Trophoblast cell (in vitro differentiated cells and primary cell): ENCODE measurements around the gene PDE10A.
A peak's percentile ranks its signal among the peaks of the same experiment; 100 is the strongest.
"Not testable (repeated sequence)": the region's sequence is repeated elsewhere in the genome, so short reads cannot be mapped to it uniquely, and the experiment has no call there.

Experiments
- DNase-seq, 2 donors: peaks; one replicate each; pipeline ENCODE4 v3.0.0-alpha.2; 2016
- H2AFZ ChIP-seq: 2 replicates; pipeline ENCODE4 v1.6.1; 2013; ENCODE audit warnings: low read length, moderate library complexity, mild to moderate bottlenecking; ENCODE audit not compliant: insufficient read depth, poor library complexity
- H2AK5ac ChIP-seq: 2 replicates; pipeline ENCODE4 v1.6.1; 2013; ENCODE audit warnings: mild to moderate bottlenecking, low read length
- H2BK120ac ChIP-seq: 2 replicates; pipeline ENCODE4 v1.6.1; 2013; ENCODE audit warnings: low read length, mild to moderate bottlenecking, moderate library complexity; ENCODE audit not compliant: insufficient read depth, poor library complexity
- H2BK12ac ChIP-seq: 2 replicates; pipeline ENCODE4 v1.6.1; 2013; ENCODE audit warnings: mild to moderate bottlenecking, low read length, moderate library complexity
- H2BK5ac ChIP-seq: 2 replicates; pipeline ENCODE4 v1.6.1; 2013; ENCODE audit warnings: low read length, low read depth, moderate library complexity, mild to moderate bottlenecking; ENCODE audit not compliant: poor library complexity
- H3K14ac ChIP-seq: 2 replicates; pipeline ENCODE4 v1.6.1; 2013; ENCODE audit warnings: mild to moderate bottlenecking, low read length
- H3K18ac ChIP-seq: 2 replicates; pipeline ENCODE4 v1.6.1; 2013; ENCODE audit warnings: mild to moderate bottlenecking, low read length
- H3K23ac ChIP-seq: 2 replicates; pipeline ENCODE4 v1.6.1; 2013; ENCODE audit warnings: low read length
- H3K27ac ChIP-seq: 2 replicates; pipeline ENCODE4 v1.5.1; 2013; ENCODE audit warnings: low read depth, mild to moderate bottlenecking, inconsistent platforms, low read length, moderate library complexity
- H3K27me3 ChIP-seq: 2 replicates; pipeline ENCODE4 v1.6.1; 2013; ENCODE audit warnings: inconsistent platforms, mild to moderate bottlenecking, low read length, moderate library complexity; ENCODE audit not compliant: insufficient read depth
- H3K36me3 ChIP-seq, 2 experiments: 1 replicate in 1 of 2; 2 replicates in 1 of 2; pipeline ENCODE4 v1.6.1; 2013; ENCODE audit warnings: low read length in 2 of 2, mild to moderate bottlenecking in 2 of 2, moderate library complexity in 1 of 2; ENCODE audit not compliant: insufficient read depth in 2 of 2, control insufficient read depth in 1 of 2
- H3K4ac ChIP-seq: 2 replicates; pipeline ENCODE4 v1.6.1; 2013; ENCODE audit warnings: low read depth, mild to moderate bottlenecking, low read length, moderate library complexity
- H3K4me1 ChIP-seq, 2 experiments: 1 replicate in 1 of 2; 2 replicates in 1 of 2; pipeline ENCODE4 v1.6.1; 2013; ENCODE audit warnings: low read length in 2 of 2, mild to moderate bottlenecking in 2 of 2, moderate library complexity in 1 of 2; ENCODE audit not compliant: insufficient read depth in 2 of 2, control insufficient read depth in 1 of 2
- H3K4me2 ChIP-seq: 2 replicates; pipeline ENCODE4 v1.6.1; 2013; ENCODE audit warnings: inconsistent platforms, mild to moderate bottlenecking, low read length, moderate library complexity
- H3K4me3 ChIP-seq: 2 replicates; pipeline ENCODE4 v1.5.1; 2013; ENCODE audit warnings: mild to moderate bottlenecking, low read depth, low read length, inconsistent platforms
- H3K79me1 ChIP-seq: one replicate; pipeline ENCODE4 v1.6.1; 2013; ENCODE audit warnings: low read length
- H3K79me2 ChIP-seq: 2 replicates; pipeline ENCODE4 v1.6.1; 2013; ENCODE audit warnings: low read length, mild to moderate bottlenecking; ENCODE audit not compliant: control insufficient read depth, insufficient read depth, poor library complexity
- H3K9ac ChIP-seq: 2 replicates; pipeline ENCODE4 v1.6.1; 2013; ENCODE audit warnings: mild to moderate bottlenecking, low read length
- H3K9me3 ChIP-seq: 2 replicates; pipeline ENCODE4 v1.6.1; 2013; ENCODE audit warnings: low read depth, mild to moderate bottlenecking, control low read depth, inconsistent platforms, low read length; ENCODE audit not compliant: insufficient read depth
- H4K12ac ChIP-seq: 2 replicates; pipeline ENCODE4 v1.6.1; 2013; ENCODE audit warnings: low read depth, mild to moderate bottlenecking, low read length, moderate library complexity
- H4K8ac ChIP-seq: 2 replicates; pipeline ENCODE4 v1.6.1; 2013; ENCODE audit warnings: low read depth, mild to moderate bottlenecking, low read length, moderate library complexity
- H4K91ac ChIP-seq: one replicate; pipeline ENCODE4 v1.6.1; 2013; ENCODE audit warnings: low read depth, mild to moderate bottlenecking, low read length, moderate library complexity
- WGBS: extraction: QIAGEN DNeasy Blood & Tissue Kit; methylation state at CpG from one replicate; pipeline ENCODE4 v1.1.7; 2013; ENCODE audit warnings: missing lambda C conversion rate; ENCODE audit not compliant: insufficient read length, insufficient coverage; ENCODE audit errors: extremely low coverage; 5-methylcytosine and 5-hydroxymethylcytosine counted together

Gene PDE10A

GRCh38 chr6:165559632-165560031 is 103.4 kb downstream of the PDE10A start:
- Histone ChIP-seq H3K9me3 (no peaks in the 10 kb centered on the region), H3K79me2 (no peaks in the 10 kb centered on the region), H3K4me3 (no peak overlapping the region), H3K14ac (no peak overlapping the region), H3K27me3 (no peaks in the 10 kb centered on the region), H2AFZ (no peak overlapping the region), H4K91ac (no peak overlapping the region), H3K18ac (no peak overlapping the region), H3K9ac (no peak overlapping the region), H3K79me1 (peaks cover 2% of the 10 kb centered on the region), H3K4me2 (no peak overlapping the region), H3K4me1 (no peaks in the 10 kb centered on the region), H2AK5ac (no peak overlapping the region), H2BK120ac (no peak overlapping the region), H4K8ac (no peak overlapping the region), H3K27ac (no peak overlapping the region), H2BK12ac (no peak overlapping the region), H3K23ac (no peak overlapping the region), H2BK5ac (no peak overlapping the region), H3K4ac (no peak overlapping the region), H4K12ac (no peak overlapping the region), H3K36me3 (no peaks in the 10 kb centered on the region)
- no peak for DNase-seq
- no CpG with 5 or more reads among the region's 7 CpGs for WGBS

- not testable (repeated sequence) for H3K27me3 ChIP-seq, H3K27ac ChIP-seq, H2AK5ac ChIP-seq, H3K36me3 ChIP-seq, H4K91ac ChIP-seq, H3K18ac ChIP-seq, H3K79me2 ChIP-seq, H2BK12ac ChIP-seq, H3K4me2 ChIP-seq, H3K79me1 ChIP-seq, H3K9ac ChIP-seq, H2BK5ac ChIP-seq, H2BK120ac ChIP-seq, H3K14ac ChIP-seq, H3K4me1 ChIP-seq, H4K8ac ChIP-seq, H3K4ac ChIP-seq, H3K23ac ChIP-seq, H3K4me3 ChIP-seq, H2AFZ ChIP-seq, H4K12ac ChIP-seq, H3K9me3 ChIP-seq, DNase-seq
- WGBS: no CpG with 5 or more reads among the region's 6 CpGs
These were observed 104.9 kb downstream of the PDE10A start for GRCh38 chr6:165558097-165558496.

GRCh38 chr6:165557674-165558073 is 105.4 kb downstream of the PDE10A start:
- no peak overlapping the region for H3K4ac ChIP-seq
- no peak overlapping the region for H3K14ac ChIP-seq
- no peak overlapping the region for H2AK5ac ChIP-seq
- no peak overlapping the region for H3K23ac ChIP-seq
- H3K4me1 ChIP-seq: no peaks in the 10 kb centered on the region
- no peak overlapping the region for H4K8ac ChIP-seq
- DNase-seq: no peak
- H3K9me3 ChIP-seq: no peaks in the 10 kb centered on the region
- no peak overlapping the region for H3K18ac ChIP-seq
- no peaks in the 10 kb centered on the region for H3K79me2 ChIP-seq
- no CpG with 5 or more reads among the region's 6 CpGs for WGBS
- H3K9ac ChIP-seq: no peak overlapping the region
- H4K91ac ChIP-seq: no peak overlapping the region
- no peaks in the 10 kb centered on the region for H3K36me3 ChIP-seq
- H3K27ac ChIP-seq: no peak overlapping the region
- H2BK5ac ChIP-seq: no peak overlapping the region
- peaks cover 2% of the 10 kb centered on the region for H3K79me1 ChIP-seq
- no peak overlapping the region for H2AFZ ChIP-seq
- no peak overlapping the region for H2BK120ac ChIP-seq
- H3K4me3 ChIP-seq: no peak overlapping the region
- H2BK12ac ChIP-seq: no peak overlapping the region
- H3K27me3 ChIP-seq: no peaks in the 10 kb centered on the region
- no peak overlapping the region for H3K4me2 ChIP-seq
- no peak overlapping the region for H4K12ac ChIP-seq

DNA sequence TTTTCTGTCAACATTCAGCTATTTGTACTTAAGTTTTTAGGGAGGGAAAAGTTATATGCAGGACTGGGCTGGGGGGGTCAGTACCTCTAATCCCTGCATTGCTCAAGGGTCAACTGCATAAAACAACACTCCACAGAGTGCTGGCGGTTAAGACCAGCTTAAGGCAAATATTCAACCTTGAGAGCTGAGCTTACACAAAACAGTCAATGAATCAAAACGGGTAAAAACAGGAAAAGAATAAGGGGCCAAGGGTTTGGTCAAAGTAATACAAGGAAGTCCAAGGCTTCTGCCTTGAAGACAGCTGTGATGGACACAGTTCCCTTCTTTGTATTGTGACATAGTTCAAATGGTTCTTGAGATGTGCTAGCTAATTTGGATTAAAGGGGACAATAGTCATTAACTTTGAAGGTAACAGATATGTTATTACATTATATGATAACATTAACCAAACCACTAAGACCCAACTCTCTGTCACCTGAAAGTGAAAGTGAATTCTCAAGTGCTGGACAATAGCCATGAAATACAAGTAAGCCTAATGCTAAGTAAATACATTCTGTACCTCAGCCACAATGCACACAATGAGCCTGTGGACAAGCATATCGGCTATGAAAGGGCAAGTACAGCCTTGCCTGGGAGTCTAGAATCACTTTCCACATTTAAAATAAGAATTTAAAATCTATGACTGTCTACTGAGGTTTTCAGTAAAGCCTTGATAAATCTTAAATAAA is 106.8 kb downstream of the PDE10A start:
- Histone ChIP-seq H3K4me3 (no peak overlapping the region), H3K23ac (no peak overlapping the region), H3K4me1 (no peaks in the 10 kb centered on the region), H3K27ac (no peak overlapping the region), H3K9me3 (no peaks in the 10 kb centered on the region), H3K14ac (no peak overlapping the region), H3K4ac (no peak overlapping the region), H3K79me1 (no peaks in the 10 kb centered on the region), H2AK5ac (no peak overlapping the region), H3K27me3 (no peaks in the 10 kb centered on the region), H3K4me2 (no peak overlapping the region), H2AFZ (no peak overlapping the region), H4K8ac (no peak overlapping the region), H3K79me2 (no peaks in the 10 kb centered on the region), H3K18ac (no peak overlapping the region), H2BK120ac (no peak overlapping the region), H2BK12ac (no peak overlapping the region), H4K12ac (no peak overlapping the region), H3K36me3 (no peaks in the 10 kb centered on the region), H4K91ac (no peak overlapping the region), H3K9ac (no peak overlapping the region), H2BK5ac (no peak overlapping the region)
- no CpG with 5 or more reads among the region's 3 CpGs for WGBS
- peak in 1 of 2 donors; percentile 20 for DNase-seq
